ENCODE measurements around the gene RAPGEF4. TPM values are rescaled to one million over a fixed set of nuclear protein-coding genes. Genes with fewer than 3 reads are reported as not detected.
"Not testable (repeated sequence)": the region's sequence is repeated elsewhere in the genome, so short reads cannot be mapped to it uniquely, and the experiment has no call there.

RAPGEF4 gene
- polyA plus RNA-seq, 4 donors, result 8.5 to 11.6 (median 10.2) TPM

DNA sequence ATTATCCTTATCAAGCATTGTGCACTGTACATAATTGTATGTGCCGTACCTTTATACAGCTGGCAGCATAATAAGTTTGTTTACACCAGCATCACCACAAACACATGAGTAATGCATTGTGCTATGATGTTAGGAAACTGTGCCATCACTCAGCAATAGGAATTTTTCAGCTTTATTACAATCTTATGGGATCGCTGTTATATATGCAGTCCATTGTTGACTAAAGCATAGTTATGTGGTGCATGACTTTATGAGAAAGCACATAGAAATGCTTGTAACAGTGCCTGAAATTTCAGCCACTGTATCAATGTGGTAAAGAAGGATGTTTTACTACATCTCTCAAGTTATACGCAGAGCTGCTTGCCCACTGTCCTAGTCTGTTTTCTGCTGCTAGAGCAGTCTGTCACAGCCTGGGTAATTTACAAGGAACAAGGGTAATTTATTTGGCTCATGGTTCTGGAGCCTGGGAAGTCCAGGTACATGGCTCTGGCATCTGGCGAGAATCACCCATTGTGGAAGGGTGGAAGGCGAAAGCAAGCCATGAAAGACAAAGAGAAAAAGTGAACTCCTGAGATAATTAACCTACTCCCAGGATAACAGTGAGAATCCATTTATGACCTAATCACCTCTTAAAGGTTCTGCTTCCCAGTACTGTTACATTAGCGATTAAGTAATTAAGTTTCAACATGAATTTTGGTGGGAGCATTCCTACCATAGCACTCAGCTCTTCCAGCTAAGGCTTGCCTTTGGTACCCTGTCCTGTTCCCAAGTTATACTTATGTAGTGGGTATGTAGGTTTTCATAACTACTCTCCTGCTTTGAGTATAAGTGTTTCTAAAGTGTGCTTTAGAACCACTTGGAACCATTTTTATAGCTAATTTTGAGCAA, 344.6 kb downstream of the RAPGEF4 start:
- no peak for DNase-seq (ENCODE audit: low read depth in 4 of 4, low spot score in 2 of 4)

DNA sequence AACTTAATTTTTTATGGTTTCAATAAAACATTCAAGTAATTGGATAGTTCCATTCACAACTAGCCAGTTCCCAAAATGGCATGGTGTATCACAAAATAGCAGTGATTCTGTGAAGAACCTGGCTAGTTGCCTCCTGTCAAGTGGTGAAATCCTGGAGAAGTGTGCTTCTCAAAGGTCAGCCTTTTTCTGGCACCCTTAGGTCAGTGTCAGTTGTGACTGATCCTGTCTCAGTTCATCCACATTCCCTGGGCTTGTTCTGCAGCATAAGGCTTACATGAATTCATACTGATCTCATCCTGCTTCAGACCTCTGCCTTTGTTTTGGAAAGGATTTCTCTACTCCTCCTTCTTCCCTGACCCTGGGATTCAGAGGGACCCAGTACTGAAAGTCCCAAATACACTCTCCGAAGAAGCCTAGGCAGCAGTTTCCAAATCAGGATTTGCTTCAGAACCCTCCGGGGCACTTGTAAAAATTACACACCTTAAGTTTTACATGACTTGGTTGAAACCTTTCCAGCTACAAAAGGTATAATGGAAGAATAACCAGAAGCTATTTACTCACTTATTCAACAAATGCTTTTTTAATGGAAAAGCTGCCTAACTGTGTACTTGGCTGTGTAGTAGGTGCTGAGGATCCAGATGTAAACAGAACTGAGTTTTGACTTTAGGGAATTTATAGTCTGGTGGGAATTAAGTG, 351.0 kb downstream of the RAPGEF4 start:
- no peak for DNase-seq (ENCODE audit: low read depth in 4 of 4, low spot score in 2 of 4)

GRCh38 chr2:173087214-173087581, 351.6 kb downstream of the RAPGEF4 start:
- DNase-seq (ENCODE audit: low read depth in 4 of 4, low spot score in 2 of 4), result no peak

DNA sequence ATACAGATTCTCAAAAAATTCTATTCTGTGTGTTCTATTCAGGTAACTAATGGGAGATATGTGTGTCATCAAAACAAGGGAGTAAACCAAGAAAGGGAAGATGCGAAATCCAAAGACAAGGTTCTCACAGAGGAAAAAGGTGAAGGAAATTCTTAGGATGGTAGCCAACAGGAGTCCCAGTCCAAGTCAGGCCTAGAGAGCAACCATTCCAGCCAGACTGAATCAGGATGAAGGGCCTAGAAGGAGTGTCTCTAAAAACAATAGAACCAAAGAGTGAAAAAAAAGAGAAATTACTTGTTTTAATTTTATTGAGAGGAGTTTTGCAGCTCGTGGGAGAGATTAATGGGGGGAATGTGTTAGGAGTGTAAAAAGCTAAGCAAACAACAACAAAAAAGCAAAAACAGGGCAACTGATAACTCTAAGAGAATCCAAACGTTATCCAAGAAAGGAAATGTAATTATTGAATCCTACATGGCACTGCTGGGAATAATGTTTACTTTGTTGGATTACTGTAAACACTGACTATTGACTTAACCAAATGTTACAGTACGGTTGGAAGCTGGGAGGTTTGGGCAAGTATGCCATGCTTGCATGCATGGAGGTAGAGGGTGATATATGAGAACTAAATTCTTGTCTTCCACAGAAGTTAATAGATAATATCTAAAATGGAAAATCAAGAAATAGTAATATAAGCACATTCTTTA, 352.3 kb downstream of the RAPGEF4 start:
- no peak for DNase-seq (ENCODE audit: low read depth in 4 of 4, low spot score in 2 of 4)

GRCh38 chr2:173090276-173090877, 354.7 kb downstream of the RAPGEF4 start:
- no peak for DNase-seq (ENCODE audit: low read depth in 4 of 4, low spot score in 2 of 4)

DNA sequence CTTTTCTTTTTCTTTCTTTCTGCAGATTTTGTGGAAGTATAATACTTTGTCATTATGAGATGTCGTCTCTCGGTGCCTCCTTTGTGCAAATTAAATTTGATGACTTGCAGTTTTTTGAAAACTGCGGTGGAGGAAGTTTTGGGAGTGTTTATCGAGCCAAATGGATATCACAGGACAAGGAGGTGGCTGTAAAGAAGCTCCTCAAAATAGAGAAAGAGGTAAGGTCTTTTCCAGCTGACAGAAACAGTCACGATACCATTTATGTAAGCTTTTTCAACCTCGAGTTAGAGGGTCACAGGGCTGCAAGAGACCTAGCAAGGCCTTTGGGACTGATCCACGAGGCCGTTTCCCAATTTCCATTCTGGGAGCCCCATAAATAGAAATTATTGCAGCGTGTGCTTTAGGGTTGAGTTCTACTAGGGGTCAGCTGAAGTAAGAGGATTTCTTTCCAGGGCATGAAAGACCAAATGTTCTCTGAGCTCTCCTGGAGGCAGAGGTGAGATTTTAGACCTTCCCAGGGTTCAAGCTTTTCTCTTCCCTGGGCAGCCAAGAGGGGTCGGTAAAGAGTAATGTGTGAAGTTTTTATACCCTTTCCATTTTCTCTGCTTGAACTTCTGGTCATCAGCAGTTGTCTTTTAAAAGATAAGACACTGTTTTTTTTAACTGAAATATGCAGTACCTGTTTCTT, 355.5 kb downstream of the RAPGEF4 start:
- no peak for DNase-seq (ENCODE audit: low read depth in 4 of 4, low spot score in 2 of 4)

GRCh38 chr2:173091910-173092309, 356.3 kb downstream of the RAPGEF4 start:
- DNase-seq (ENCODE audit: low read depth in 4 of 4, low spot score in 2 of 4), result no peak

DNA sequence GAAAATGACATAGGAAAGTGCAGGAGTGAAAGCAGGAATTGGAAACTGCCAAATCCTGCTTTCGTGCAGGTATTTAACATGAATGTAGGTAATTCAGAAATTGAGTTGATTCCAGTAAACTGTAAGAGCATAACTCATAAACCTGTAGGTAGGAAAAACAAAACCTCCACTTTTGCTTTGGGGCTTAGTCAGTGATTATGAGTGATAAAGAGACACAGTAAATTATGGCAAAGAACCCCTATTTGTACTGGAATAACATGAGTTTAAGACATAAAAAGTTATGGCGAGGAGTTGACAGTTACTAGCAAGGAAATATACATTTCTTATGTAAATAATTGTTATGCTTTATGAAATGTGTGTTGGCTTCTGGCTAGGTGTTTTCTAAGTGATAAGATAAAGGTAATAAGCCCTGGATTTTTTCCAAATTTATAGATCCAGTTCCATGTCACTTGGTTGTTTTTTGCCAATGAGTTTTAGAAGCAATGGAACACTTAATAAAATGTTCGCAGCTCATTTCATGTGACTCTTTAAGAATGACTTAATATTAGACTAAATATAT, 357.3 kb downstream of the RAPGEF4 start:
- no peak for DNase-seq (ENCODE audit: low read depth in 4 of 4, low spot score in 2 of 4)

DNA sequence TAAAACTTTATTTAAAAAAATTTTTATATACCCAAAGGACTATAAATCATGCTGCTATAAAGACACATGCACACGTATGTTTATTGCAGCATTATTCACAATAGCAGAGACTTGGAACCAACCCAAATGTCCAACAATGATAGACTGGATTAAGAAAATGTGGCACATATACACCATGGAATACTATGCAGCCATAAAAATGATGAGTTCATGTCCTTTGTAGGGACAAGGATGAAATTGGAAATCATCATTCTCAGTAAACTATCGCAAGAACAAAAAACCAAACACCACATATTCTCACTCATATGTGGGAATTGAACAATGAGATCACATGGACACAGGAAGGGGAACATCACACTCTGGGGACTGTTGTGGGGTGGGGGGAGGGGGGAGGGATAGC, 358.0 kb downstream of the RAPGEF4 start:
- not testable (repeated sequence) for DNase-seq (ENCODE audit: low read depth in 4 of 4, low spot score in 2 of 4)

DNA sequence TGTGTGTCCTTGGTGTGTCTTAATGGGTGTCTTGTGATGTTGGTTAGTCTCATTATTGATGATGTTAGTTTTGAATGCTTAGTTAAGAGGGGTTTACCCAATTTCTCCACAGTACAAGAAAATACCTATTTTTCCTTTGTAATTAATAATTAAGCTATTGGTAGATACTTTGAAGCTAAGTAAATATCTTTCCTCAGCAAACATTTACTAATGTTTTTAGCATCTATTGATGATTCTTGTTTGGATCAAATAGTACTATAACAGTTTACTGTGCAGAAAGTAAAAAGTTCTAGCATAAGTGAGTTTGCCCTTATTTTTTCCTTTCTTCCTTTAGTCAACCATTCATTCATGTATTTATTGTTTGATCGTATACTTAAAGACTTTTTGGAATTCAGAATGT, 359.1 kb downstream of the RAPGEF4 start:
- no peak for DNase-seq (ENCODE audit: low read depth in 4 of 4, low spot score in 2 of 4)

- no peak for DNase-seq (ENCODE audit: low read depth in 4 of 4, low spot score in 2 of 4)
Observed at GRCh38 chr2:173095356-173095755, 359.7 kb downstream of the RAPGEF4 start.

GRCh38 chr2:173099271-173099670, 363.6 kb downstream of the RAPGEF4 start:
- DNase-seq (ENCODE audit: low read depth in 4 of 4, low spot score in 2 of 4), result no peak

DNA sequence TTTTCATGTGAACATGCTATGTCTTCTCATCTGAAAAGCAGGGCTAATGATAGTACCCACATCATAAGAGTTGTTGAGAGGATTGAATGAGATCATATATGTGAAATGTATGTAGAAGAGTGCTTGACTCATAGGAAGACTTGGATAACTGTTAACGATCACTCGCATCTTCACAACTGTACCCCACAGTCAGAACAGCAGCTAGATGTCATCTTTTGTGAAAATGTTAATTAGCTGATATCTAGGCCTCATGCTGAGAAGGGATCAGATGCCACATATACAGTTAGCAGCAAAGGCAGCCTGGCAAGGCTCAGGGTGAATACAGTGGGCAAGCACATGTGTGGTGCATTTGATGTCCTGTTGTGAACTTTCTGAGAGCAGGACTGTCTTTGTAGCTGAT, 364.2 kb downstream of the RAPGEF4 start:
- no peak for DNase-seq (ENCODE audit: low read depth in 4 of 4, low spot score in 2 of 4)

DNA sequence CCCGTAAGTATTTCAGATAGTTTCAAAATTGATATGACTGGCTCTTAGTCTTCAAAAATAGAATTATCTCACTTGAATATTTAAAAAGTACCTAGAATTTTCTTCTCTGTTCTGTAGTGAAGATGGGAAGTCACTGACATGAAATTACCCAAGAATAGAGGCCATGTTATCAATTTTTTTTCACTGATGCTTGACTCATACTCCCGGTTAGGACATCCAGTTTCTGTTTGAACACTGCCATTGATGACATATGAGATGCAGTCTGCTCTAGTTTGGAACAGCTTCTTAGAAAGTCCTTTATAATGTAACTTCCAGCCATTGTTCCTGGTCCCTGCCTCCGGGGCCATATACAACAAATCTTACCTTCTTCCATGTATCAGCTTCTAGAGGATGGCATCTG, 366.0 kb downstream of the RAPGEF4 start:
- no peak for DNase-seq (ENCODE audit: low read depth in 4 of 4, low spot score in 2 of 4)

Other genes with a start within 250 kb of the RAPGEF4 start
- gene PDK1, start 179.8 kb upstream of the RAPGEF4 start, polyA plus RNA-seq (ENCODE audit: insufficient read length in 4 of 4), result 10 to 100 TPM in 1 of 4 donors, 1 to 10 TPM in 3; 8.4 to 12.1 (median 9.9) TPM